Middle frontal gyrus (tissue), 1 donor: ENCODE results near the gene PPP2R5A.

Source experiments
- DNase-seq: peaks from one replicate; pipeline ENCODE4 v3.0.0-alpha.2; 2015; ENCODE audit warnings: low spot score; ENCODE audit errors: extremely low spot score

PPP2R5A gene

DNA sequence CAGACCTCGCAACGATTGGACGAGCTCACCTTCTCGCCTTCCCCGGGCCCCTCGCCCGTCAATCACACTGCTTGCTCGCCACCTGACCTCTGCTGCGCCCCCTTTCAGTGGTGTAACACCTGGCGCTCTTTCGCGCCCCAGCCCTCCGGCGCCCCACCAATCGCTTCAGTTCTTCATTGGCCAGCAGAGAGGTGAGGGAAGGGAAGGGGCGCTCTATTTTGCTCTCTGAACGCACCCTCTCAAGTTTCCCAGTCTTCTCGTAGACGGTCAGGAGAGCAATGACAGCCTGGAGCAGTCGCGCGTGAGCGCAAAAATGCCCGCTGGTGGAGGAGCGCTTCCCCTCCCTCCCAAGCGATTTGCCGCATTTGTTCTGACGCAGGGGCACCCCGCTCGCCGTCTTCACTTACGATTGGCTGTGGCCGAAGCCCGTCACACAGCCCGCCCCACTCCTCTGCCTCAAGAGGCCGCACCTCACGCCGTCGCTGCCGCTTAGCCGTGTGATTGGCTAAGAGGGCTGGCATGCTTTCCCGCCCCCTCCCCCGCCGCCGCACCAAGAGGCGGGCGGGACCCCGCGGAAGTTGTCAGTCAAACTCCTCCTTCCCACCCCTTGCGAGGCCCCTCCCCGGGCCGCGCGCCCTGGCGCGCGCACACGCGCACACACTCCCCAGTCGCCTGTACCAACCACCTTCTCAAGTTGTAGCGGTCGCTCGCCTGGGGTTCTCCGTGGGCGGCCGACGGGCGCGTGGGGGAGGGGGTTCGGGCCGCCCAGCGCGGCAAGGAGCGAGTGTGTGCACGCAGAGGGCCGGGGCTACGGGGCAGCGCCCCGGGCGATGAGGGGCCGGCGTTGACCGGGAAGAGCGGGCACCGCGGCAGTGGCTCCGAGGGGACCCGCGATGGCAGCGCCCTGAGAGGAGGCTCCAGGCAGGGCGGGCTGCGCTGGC is at the start of gene PPP2R5A:
Gene PPP2R5A (plus strand): TSS at position 667 of the 941 bp plus-strand sequence. CDS start 701 bp downstream, outside the sequence.
- DNase-seq: peak; percentile 97

DNA sequence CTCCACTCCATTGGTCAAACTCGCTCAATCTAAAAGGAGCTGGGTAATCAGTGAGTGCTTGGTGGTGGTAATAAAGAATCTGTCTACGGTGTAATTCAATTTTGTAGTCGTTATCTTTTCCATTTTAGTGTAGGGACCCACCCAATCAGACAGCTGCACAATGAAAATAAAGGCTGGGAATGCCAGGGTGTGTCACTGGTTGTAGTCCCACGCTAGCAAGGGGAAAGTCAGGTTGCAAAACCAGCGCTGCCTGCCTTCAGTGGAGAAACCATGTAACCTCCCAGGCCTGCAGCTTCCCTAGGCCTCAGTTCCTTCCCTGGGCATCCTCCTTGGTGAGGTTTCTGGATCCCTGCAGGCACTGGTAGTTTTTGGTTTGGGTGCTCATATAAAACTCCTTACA is 49.4 kb upstream of the PPP2R5A start:
- DNase-seq: no peak

DNA sequence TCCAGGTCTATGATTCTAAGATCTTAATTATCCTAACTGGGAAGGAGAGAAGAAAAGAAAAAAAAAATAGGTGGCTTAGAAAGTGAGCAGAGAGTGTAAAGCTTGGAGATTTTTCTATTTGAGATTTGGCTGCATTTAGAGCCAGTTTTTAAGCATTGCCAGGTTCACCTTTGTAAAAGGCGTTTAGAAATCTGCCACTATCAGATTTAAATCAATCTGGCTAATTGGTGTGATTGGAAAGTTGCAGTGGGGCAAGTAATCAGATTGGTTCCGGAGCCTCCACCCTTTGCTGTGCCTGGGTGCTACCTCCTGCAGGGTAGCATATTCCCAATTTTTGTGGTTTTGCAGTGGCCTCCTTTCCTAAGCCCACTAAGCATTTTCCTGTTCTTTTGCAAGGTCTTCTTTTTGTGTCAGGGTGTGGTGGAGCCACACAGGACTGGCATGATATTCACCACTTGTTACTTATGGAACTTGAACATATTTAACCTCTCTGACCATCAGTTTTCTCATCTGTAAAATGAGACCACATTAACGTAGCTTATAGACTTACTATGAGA is 48.5 kb upstream of the PPP2R5A start:
- no peak for DNase-seq

DNA sequence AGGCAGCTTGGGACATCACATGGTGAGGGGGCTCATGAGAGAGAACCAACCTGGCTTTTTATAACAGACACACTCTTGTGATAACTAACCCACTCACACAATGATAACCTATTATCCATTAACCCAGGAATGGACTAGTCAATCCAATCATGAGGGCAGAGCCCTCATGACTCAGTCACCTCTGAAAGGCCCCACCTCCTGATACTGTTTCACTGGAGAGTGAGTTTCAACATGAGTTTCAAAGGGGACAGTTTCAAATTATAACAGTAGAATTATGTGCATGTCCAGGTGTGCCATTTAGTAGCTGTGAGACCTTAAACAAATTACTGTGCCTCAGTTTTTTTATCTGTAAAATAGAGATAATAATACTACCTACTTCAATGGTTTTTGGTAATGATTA is 47.6 kb upstream of the PPP2R5A start:
- no peak for DNase-seq

DNA sequence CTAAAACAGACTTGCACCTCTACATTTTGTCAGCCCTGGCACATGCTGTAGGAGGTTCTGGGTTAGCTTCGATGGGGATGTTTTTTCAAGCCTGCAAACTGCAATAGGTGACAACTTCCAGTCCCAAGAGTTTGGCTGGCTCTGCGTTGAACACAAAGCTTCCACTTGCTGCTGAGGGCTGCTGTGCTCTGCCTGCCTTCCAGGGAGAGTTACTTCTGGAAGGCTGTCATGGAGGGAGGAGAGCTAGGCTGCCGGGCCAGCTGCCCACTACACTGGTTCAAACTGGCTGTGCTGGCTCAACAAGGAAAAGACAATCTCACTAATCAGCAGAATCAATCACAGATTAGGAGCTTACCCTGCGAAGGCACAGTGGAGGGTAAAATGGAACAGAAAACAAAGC is 46.7 kb upstream of the PPP2R5A start:
- no peak for DNase-seq

DNA sequence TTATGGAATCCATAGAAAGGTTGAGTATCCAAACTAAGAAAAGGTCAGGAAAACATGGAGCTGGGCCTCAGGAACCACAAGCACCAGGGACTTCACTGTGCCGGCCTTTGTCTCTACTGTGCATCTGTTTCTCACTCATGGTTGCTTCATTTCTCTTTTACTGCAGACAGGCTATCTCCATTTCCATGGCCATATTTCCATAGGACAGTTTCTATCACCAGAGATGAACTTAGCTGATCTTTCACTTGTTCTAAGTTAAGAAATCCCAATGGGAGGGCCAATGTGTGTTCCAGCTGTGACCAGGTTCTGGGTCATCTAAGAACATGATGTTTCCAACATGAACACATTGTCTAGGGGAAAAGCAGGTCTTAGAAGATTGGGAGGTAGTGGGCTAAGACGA is 43.7 kb upstream of the PPP2R5A start:
- DNase-seq: no peak

DNA sequence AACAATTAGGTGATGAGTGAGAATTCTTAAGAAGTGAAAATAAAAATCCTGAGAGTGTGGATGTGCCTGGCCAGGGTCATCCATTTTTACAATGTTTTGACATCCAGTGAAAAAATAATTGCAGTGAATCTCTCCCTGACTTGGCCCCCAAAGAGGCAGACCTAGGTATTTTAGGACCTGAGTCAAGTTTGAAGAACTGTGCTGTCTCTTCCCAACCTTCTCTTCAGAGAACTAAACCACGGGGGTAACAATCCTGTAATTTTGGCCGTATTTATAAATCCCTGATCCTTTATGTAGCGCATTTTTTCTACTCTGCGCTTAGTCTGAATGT is 43.3 kb upstream of the PPP2R5A start:
- DNase-seq: no peak

DNA sequence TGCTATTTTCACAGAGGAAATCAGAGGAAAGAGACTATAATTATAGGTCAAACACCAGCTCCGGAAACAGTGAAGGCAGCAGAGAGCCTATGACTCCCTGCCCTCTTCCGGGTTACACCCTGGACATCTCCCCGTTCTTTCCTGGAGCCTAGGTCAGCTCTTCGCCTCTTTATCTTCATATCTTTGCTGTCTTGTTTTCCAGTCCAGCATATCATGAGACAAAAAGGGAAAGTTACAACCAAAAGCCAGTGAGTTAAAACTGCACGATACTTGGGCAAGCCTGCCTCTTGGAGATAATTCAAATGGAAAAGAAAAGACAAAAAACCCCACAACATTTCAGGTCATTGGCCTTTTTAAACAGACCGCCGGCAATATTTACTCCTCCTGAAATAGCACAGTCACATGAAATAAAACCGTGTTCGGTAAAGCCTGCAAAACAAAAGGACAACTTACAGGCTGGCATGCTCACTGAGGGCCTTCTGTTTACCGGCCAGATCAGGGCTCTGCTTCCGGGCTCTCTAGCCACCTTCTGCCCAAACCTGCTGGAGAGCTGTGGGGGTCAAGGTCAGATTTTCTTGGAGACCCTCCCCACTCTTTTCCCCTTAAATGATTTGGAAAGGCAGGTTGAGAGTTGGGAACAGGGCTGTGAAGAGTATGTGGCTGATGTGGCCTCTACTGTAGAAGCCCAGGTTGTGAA is 42.8 kb upstream of the PPP2R5A start:
- DNase-seq: no peak

DNA sequence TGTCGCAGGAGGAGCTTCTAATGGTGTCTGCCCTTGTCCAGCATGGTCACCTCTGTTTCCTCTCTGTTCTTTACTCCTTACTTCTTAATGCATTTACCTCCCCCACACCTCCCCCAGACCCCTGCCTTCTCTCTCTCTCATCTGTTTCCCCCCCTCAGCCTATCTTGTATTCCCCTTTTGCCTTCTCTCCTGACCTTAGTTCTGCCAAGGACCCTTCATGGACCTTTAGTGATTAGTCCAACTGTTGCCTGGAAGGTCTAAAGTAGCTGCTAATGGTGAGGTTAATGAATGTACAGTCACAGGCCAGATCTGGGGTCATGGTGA is 42.3 kb upstream of the PPP2R5A start:
- DNase-seq: no peak

DNA sequence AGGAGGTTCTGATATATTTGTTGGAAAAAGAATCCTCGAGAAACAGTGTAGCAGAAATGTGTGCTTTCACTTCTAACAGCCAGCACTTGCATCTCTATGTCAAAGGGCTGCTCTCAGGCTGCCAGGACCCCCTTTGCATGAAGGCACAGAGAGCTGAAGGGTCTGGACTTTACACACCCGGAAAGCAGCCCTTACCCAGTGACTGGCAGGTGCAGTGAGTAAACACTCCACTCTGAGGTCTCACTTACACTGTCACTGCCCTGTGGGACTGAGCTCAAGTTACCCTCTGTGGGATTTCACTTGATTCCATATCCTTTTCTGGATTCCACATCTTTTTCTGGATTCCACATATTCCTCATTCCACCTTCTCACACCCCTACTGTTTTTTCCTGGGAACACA is 40.8 kb upstream of the PPP2R5A start:
- DNase-seq: no peak

DNA sequence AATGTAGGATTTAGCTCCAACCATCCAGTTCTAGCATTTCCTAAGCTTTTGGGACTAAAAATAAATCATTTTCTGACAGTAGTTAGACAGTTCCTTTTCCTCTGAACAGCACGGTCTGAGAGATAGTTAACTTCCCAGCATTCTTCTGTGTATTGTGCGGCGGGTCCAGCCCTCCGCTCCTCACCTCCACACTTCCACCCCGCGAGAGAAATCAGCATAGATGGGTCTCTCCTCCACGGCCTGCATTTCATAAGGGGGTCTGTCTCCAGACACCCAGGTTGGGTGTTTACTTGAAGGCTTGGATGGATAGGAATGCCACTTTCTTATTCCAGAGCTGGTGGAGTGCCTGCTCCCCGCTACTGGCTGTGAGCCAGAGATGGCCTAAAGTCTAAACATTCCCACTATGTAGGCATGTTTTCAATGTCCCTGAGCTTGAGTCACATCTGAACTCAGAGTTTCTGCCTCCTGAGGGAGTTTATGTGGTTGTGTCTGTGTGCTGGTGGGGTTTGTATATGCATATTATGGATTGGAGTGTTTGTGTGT is 38.0 kb upstream of the PPP2R5A start:
- no peak for DNase-seq

DNA sequence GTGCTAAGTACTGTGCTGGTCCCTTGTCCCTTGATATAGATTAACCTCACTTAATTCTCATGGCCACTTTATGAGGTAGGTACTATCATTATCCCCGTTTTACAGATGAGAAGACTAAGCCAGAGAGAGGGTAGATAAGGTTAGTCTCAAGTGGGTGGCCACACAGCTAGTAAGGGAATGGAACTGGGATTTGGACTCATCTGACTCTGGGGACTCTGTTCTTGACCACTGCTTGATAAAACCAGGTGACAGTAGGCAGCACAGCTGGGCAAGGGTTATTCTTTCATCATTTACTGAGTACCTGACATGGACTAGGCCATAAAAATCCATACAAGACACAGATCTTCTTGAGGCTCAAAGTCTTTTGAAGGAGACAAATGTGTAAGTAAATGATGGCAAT is 37.2 kb upstream of the PPP2R5A start:
- DNase-seq: no peak

DNA sequence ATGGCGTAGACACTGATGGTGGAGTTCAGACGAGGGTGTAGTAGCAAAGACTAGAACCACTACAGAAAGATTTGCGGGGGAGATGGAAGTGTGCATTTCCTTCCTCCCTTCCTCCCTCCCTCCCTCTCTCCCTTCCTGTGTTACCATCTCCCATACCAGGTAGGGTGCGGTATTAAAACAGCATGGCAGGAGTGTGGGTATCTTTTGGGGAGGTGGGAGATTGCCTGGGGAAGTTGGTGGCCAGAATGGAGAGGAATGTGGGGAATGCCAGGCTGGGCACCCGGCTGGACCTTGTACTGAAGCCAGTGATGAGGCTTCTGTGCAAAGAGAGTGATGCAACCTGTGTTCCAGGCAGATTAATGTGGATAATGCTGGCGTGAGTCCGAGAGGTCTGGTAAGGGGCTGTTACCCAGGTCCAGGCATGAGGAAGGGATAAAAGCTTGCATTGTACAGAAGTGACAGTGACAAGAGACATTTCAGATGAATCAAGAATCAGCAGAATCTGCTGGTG is 30.3 kb upstream of the PPP2R5A start:
- no peak for DNase-seq

DNA sequence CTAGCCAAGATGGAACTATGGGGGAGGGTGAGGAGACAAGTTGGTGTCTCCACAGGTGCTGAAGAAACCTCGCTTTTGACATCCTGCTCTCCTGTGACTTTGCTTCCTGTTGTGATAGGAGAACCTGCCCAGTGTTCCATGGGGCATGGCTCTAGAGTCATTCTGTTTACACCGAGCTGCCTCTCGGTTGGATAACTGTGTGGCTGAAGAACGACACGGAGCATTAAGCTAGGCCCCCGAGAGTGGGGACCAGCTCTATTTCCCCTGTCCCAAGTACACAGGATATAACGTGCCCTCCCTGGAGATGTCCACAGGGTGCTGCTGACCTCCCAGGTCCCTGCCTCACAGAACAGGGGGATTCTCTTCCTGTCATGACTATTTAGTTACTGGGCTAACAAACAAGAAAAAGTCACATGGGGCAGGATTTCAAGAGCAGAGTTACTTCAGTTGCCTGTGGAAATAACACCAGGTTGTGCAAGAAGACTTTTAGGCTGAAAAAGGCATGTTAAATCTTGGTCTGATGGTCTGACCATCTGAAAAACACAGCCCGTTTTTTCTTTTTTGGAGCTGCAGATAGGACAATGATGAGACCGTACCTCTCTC is 29.4 kb upstream of the PPP2R5A start:
- no peak for DNase-seq

DNA sequence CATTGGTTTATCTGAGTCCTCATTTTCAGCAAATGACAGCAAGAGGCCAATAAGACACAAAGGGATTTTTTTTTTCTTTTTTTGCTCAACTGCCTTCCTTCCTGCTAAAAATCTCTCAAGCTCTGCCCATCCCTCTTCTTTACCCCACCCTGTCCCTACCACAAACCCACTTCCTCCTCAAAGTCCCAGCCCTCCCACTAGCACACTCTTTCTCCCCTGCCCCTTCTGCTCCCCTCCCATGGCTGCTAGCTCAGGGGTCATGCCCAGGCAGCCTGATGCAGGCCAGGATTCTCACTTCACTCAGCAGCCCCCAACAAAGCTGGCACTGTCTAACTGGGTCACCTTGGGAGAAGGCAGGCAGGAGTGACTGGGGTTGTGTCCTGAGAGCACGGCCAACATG is 28.8 kb upstream of the PPP2R5A start:
- no peak for DNase-seq

DNA sequence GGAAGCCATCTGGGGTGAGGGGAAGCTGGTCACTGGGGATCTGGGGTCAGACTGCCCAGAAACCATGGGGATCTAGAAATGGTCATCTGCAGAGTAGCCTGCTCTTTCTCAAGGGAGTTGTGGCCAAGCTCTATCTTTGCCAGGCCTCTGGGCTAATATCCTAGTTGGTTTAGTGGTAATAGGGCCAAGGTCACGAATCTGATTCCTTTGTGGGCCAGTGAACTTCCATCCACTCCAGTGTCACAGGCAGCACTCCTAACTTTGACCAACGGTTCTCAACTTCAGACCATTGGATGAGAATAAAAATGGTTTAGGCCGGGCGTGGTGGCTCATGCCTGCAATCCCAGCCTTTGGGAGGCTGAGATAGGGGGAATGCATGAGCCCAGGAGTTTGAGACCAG is 28.1 kb upstream of the PPP2R5A start:
- no peak for DNase-seq

DNA sequence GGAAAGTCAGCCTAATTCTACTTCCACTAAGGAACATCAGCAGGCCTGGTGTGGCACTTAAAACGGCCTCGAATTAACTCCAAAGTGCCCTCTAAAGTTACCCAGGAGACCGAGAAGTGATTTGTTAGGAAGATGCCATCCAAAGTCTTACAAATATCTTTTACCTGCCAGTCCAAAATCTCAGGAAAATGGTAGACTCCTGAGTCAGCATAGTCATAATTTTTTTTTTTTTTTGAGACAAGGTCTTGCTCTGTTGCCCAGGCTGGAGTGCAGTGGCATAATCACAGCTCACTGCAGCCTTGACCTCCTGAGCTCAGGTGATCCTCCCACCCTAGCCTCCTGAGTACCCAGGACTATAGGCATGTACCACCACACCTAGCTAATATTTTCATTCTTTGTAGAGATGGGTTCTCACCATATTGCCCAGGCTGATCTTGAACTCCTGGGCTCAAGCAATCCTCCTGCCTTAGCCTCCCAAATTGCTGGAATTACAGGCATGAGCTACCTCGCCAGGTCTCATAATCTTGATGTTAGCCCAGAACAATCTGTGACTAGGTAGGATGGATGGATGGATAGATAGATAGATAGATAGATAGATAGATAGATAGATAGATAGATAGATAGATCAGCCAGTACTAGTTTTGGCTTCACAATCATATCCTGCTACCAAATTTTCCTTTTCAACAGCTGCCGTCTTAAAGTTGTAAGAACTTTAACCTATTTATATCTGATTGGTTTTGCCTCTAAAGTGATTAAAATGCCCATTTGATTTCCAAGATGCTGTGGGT is 25.3 kb upstream of the PPP2R5A start:
- DNase-seq: no peak

DNA sequence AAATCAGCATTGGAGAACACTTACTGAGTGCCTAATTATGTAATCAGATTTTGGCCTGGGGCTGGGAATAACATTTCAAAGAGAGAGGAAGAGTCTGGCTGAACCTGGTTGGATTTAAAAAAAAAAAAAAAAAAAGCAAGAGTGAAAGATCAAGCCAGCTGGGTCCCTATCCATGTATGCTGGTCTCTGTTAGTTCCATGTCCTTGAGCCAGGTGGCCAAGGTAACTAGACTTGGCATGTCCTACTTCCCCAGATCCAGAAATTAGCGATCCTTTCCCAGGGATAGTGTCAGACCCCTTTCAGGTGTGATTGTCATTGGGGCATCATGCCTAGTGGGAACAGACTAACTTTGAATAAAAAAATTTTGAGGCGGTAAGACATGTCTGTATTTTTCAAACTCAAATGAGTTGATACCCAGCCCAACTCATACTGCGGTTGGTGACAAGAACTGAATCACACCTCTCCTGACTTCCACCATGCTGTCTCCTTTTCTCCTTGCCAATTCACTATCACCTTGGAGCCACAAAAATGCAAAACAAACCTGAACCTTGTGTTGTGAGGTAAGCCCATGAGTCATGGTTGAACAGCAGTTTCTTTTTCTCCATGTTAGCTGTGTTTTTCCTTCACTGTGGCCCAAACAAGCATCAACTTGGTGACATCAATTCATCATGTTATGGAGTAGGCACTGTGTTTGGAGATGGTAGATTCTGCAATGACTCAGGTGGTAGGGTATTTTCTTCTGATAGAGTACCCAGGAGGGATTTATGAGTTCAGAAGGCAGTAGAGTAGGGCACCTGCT is 24.5 kb upstream of the PPP2R5A start:
- DNase-seq: no peak

DNA sequence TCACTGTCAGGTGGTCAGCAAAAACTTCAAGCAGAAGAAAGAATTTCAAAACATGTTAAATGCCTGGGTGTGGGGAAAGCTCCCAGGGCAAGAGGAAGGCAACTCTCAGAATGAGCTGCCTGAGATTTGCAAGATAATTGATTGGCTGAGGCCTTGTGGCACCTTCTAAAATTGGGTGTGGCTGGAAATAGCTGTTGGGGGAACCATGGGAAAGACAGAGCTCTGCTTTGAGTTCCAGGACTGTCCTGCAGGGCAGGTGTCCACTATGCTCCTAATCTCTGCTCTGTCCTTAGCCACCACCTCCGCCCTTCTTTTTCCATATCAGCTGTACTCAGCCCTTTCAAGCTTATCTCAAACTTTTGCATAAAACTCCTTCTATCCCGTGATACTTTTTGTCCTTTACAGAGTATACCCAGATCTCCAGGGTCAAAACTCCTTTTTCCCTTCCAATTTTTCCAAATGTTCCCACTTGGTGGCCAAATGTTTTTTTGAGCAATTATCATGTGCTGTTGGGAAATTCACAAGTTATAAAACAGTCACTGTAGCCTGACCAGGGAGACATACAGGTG is 23.8 kb upstream of the PPP2R5A start:
- DNase-seq: no peak

DNA sequence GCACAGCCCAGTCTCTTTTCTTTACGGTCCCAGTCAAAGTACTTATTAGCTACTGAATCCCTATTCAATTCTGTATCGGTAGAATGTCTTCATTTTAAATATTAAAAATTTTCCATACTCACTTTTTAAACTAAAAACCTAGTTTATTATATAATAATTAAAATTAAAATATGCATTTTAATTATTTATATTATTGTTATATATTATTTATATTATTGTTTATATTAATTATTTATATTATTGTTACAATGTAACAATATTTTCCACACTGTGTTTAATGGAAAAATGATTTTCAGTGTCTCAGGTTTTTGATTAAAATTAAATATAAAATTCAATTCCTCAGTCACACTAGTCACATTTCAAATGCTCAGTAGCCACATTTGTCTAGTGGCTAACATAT is 18.2 kb upstream of the PPP2R5A start:
- DNase-seq: no peak
